Panc1 (cell line): ENCODE results near the gene AGAP1. TPM values are rescaled to one million over a fixed set of nuclear protein-coding genes. Genes with fewer than 3 reads are reported as not detected.

Experiments
- ATAC-seq: fragments of 200-7000 bp; cut with Tn5 transposase; 2 replicates; pipeline ENCODE4 v1.9.1; 2020; ENCODE audit warnings: mild to moderate bottlenecking, moderate library complexity
- BruUV-seq: library from RNA; stranded (reverse); fragments of 400-500 nt; replicated peaks from 2 replicates; lab custom pipeline; 2021; lab: Mats Ljungman, UMichigan
- CTCF ChIA-PET: fragments of 300-600 bp; sonication (Branson Sonifier 250); formaldehyde crosslinking; loops from one replicate; lab custom pipeline; 2022; ENCODE audit warnings: antibody characterized with exemption; lab: Charles Lee
- POLR2A ChIA-PET: fragments of 300-600 bp; sonication (Branson Sonifier 250); formaldehyde crosslinking; loops from one replicate; lab custom pipeline; 2022; ENCODE audit warnings: antibody characterized with exemption; lab: Charles Lee
- DNase-seq: peaks from one replicate; pipeline ENCODE4 v3.0.0-alpha.2; 2010; ENCODE audit warnings: low read depth, low spot score
- H3K27ac ChIP-seq: 2 replicates; pipeline ENCODE4 v1.5.1; 2011; ENCODE audit warnings: mild to moderate bottlenecking, low read length, inconsistent platforms
- H3K27me3 ChIP-seq: fragments of 200-500 bp; sonication (Bioruptor generic); 2 replicates; pipeline ENCODE4 v1.6.0; 2014; ENCODE audit warnings: low read length, inconsistent platforms; ENCODE audit not compliant: control insufficient read depth, insufficient read depth
- H3K36me3 ChIP-seq: fragments of 200-500 bp; sonication (Bioruptor generic); 2 replicates; pipeline ENCODE4 v1.5.1; 2014; ENCODE audit warnings: inconsistent platforms, mild to moderate bottlenecking, low read length, moderate library complexity; ENCODE audit not compliant: control insufficient read depth, insufficient read depth
- H3K4me1 ChIP-seq: 2 replicates; pipeline ENCODE4 v1.5.1; 2011; ENCODE audit warnings: inconsistent platforms, mild to moderate bottlenecking, low read length, moderate library complexity; ENCODE audit not compliant: control insufficient read depth, insufficient read depth
- H3K4me3 ChIP-seq, 2 experiments: 2 replicates each; pipeline ENCODE4 v1.5.1; 2011 to 2012; ENCODE audit warnings: low read depth in 2 of 2, low read length in 2 of 2, mild to moderate bottlenecking in 2 of 2, inconsistent platforms in 1 of 2, moderate library complexity in 1 of 2
- H3K9me3 ChIP-seq: fragments of 200-500 bp; sonication (Bioruptor generic); 2 replicates; pipeline ENCODE4 v1.5.1; 2014; ENCODE audit warnings: low read depth, mild to moderate bottlenecking, inconsistent platforms, low read length, moderate library complexity; ENCODE audit not compliant: control insufficient read depth, insufficient read depth
- POLR2AphosphoS5 ChIP-seq: IDR thresholded peaks from 2 replicates; pipeline ENCODE4 v1.6.1; 2012; ENCODE audit warnings: mild to moderate bottlenecking, low read depth, low read length, moderate library complexity
- SIN3A ChIP-seq: IDR thresholded peaks from 2 replicates; pipeline ENCODE4 v1.6.1; 2012; ENCODE audit warnings: low read depth, mild to moderate bottlenecking, low read length, moderate library complexity, borderline replicate concordance; ENCODE audit not compliant: insufficient read depth
- TCF7L2 ChIP-seq: IDR thresholded peaks from 2 replicates; pipeline ENCODE4 v1.6.1; 2011; ENCODE audit warnings: mild to moderate bottlenecking, low read depth, low read length, inconsistent platforms
- in situ Hi-C: cut with HindIII; loops from 2 replicates; pipeline ENCODE4 v1.10.0; 2016; ENCODE audit warnings: low sequenced_read_pairs, low pct_unique_long_range_greater_than_20kb
- intact Hi-C: fragments of 100-400 bp; cut with micrococcal nuclease; formaldehyde crosslinking; loops from one replicate; pipeline ENCODE4 v1.10.0; 2022; ENCODE audit not compliant: unreplicated experiment
- total RNA-seq: library from RNA; stranded (reverse); gene quantifications from one replicate; pipeline ENCODE4 v1.2.1, GENCODE V29; 2021; ENCODE audit not compliant: unreplicated experiment
- TF ChIP-seq, protein P1 (sequence below), 2 experiments: IDR thresholded peaks; 2 replicates each; pipeline ENCODE4 v1.6.1; 2011 to 2012; ENCODE audit warnings: low read depth in 2 of 2, control low read depth in 1 of 2, low read length in 1 of 2, mild to moderate bottlenecking in 1 of 2, moderate library complexity in 1 of 2; ENCODE audit not compliant: insufficient read depth in 1 of 2
- TF ChIP-seq, protein P2 (sequence below): fragments of 450-650 bp; IDR thresholded peaks from 2 replicates; pipeline ENCODE4 v1.5.1; 2017; ENCODE audit warnings: mild to moderate bottlenecking

Gene AGAP1
- total RNA-seq, 1 experiment from 2014 or later, result 38.9 TPM

DNA sequence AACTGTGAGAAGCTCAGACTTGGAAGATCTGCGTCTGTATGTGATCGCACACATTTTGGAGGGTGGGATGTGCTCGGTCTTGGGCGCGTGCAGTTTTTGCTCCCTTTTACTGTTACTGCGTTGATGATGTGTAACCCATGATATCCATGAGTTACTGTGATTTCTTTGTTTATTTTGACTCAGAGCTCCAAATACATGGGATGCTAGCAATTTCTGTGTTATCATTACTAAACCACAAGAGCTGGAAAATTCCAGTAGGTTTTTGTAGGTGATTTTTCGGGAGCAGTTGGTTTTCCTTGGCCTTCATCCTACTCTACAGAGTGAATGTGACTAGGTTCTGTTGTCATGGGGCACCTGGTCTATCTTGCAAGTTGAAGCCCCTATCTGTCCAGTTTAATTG lies 124.2 kb downstream of the AGAP1 start:
- no peaks in the 10 kb centered on the region for H3K9me3 ChIP-seq
- ChIA-PET POLR2A (interaction anchor here (0.6 kb wide), 1 partner anchor 27 kb away, joined by 8 read pairs; no protein-coding TSS in a partner anchor), CTCF (no interaction called here)
- no peaks in the 10 kb centered on the region for H3K36me3 ChIP-seq
- ATAC-seq (no peak), DNase-seq (no peak)
- H3K4me1 ChIP-seq, result peaks cover 6% of the 10 kb centered on the region; the same call in 1 of the 2 replicates
- in situ Hi-C loops (no loop called here), intact Hi-C loops (no loop called here)
- TF ChIP-seq, protein P1, sequence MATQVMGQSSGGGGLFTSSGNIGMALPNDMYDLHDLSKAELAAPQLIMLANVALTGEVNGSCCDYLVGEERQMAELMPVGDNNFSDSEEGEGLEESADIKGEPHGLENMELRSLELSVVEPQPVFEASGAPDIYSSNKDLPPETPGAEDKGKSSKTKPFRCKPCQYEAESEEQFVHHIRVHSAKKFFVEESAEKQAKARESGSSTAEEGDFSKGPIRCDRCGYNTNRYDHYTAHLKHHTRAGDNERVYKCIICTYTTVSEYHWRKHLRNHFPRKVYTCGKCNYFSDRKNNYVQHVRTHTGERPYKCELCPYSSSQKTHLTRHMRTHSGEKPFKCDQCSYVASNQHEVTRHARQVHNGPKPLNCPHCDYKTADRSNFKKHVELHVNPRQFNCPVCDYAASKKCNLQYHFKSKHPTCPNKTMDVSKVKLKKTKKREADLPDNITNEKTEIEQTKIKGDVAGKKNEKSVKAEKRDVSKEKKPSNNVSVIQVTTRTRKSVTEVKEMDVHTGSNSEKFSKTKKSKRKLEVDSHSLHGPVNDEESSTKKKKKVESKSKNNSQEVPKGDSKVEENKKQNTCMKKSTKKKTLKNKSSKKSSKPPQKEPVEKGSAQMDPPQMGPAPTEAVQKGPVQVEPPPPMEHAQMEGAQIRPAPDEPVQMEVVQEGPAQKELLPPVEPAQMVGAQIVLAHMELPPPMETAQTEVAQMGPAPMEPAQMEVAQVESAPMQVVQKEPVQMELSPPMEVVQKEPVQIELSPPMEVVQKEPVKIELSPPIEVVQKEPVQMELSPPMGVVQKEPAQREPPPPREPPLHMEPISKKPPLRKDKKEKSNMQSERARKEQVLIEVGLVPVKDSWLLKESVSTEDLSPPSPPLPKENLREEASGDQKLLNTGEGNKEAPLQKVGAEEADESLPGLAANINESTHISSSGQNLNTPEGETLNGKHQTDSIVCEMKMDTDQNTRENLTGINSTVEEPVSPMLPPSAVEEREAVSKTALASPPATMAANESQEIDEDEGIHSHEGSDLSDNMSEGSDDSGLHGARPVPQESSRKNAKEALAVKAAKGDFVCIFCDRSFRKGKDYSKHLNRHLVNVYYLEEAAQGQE (IDR thresholded peaks at IDR 0.05; ENCODE audit: insufficient read depth in 1 of 2, low read depth in 2 of 2, low read length in 1 of 2), result no peak
- no peak for TF ChIP-seq TCF7L2
- no peak for TF ChIP-seq POLR2AphosphoS5
- TF ChIP-seq, protein P2, sequence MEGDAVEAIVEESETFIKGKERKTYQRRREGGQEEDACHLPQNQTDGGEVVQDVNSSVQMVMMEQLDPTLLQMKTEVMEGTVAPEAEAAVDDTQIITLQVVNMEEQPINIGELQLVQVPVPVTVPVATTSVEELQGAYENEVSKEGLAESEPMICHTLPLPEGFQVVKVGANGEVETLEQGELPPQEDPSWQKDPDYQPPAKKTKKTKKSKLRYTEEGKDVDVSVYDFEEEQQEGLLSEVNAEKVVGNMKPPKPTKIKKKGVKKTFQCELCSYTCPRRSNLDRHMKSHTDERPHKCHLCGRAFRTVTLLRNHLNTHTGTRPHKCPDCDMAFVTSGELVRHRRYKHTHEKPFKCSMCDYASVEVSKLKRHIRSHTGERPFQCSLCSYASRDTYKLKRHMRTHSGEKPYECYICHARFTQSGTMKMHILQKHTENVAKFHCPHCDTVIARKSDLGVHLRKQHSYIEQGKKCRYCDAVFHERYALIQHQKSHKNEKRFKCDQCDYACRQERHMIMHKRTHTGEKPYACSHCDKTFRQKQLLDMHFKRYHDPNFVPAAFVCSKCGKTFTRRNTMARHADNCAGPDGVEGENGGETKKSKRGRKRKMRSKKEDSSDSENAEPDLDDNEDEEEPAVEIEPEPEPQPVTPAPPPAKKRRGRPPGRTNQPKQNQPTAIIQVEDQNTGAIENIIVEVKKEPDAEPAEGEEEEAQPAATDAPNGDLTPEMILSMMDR, result no peak
- TF ChIP-seq SIN3A, result no peak
- H3K27ac ChIP-seq, result no peak overlapping the region
- no peak overlapping the region for H3K4me3 ChIP-seq
- H3K27me3 ChIP-seq, result no peaks in the 10 kb centered on the region
- BruUV-seq, result no TSS peak

DNA sequence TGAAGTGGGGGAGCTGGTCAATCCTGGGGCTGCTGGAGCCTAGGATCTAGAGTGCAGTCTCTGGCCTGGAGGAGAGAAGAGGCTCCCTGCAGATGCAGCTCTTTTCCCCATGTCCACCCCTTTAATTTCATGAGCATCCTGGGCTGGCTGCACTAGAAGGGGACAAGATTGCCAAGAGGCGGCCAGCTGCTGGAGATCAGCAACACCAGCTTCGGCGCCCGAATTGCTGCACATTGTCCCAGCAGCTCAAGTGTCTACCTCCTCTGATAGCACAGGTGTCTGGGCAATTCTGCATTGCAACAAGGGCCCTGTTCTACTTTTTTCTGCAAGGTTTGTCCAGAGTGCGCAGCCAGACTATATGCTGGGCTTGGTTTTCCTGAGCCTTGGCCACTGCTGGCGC lies 125.7 kb downstream of the AGAP1 start:
- ChIA-PET CTCF (no interaction called here), POLR2A (no interaction called here)
- ATAC-seq (no peak; the same call in 1 of the 2 replicates), DNase-seq (no peak)
- in situ Hi-C loops, result no loop called here
- no TSS peak for BruUV-seq
- intact Hi-C loops, result no loop called here
- Histone ChIP-seq H3K4me3 (no peak overlapping the region), H3K27me3 (no peaks in the 10 kb centered on the region), H3K36me3 (no peaks in the 10 kb centered on the region), H3K27ac (no peak overlapping the region), H3K4me1 (peaks cover 6% of the 10 kb centered on the region; the same call in 1 of the 2 replicates), H3K9me3 (no peaks in the 10 kb centered on the region)
- TF ChIP-seq, protein P2, result no peak
- TF ChIP-seq, protein P1 (IDR thresholded peaks at IDR 0.05; ENCODE audit: insufficient read depth in 1 of 2, low read depth in 2 of 2, low read length in 1 of 2), result no peak
- TF ChIP-seq SIN3A (no peak), POLR2AphosphoS5 (no peak)
